Activated CD8-positive, alpha-beta memory T cell treated with anti-CD3 and anti-CD28 coated beads, Interleukin-2, amount 50 U/mL, for 1 hour (primary cell): ENCODE measurements around the gene ADGRL4.
"Not testable (repeated sequence)": the region's sequence is repeated elsewhere in the genome, so short reads cannot be mapped to it uniquely, and the experiment has no call there.

Experiments
- DNase-seq: peaks from one replicate; pipeline ENCODE4 v3.0.0-alpha.2; 2020; ENCODE audit errors: extremely low read depth

The ADGRL4 gene

DNA sequence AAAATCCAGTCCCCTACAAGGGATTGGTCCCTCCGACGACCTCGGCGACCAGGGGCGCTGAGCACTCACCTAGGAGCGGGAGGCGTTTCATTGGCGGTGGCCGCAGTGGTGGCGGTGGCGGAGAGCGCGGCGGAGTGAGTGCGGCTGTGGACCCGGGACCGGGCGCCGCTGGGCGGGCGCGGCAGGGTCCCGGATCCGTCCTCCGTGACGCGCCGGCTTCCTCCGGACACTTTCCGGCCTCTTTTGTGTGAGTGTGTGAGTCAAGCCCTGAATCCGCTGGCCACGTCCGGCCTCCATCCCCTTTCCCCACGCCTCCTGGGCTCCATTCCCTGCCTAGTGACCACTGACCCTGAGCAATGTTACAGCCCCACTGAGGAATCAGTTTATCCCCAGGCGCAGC is at the start of gene ADGRL4:
Gene ADGRL4 (minus strand): TSS at position 167 of the 400 bp plus-strand sequence. CDS start 76 bp downstream, at position 91.
- no peak for DNase-seq

DNA sequence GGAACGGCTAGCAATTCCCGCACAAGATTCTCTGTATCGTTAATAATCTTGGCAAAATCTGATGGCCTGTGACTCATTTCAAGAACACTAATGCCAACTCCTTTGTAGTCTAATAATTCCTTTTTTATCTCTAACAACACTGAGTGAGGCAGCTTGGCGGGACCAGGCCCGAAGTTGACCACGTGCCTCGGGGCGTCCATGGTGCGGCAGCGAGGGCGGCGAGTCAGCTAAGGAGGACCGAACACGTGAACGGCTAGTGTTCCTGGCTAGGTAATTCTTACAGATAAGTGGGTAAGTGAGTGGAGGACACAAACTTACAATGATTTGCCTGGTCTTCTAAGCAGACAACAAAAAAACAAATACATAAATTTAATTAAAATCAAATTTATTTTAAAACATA is 49.3 kb upstream of the ADGRL4 start:
- no peak for DNase-seq

DNA sequence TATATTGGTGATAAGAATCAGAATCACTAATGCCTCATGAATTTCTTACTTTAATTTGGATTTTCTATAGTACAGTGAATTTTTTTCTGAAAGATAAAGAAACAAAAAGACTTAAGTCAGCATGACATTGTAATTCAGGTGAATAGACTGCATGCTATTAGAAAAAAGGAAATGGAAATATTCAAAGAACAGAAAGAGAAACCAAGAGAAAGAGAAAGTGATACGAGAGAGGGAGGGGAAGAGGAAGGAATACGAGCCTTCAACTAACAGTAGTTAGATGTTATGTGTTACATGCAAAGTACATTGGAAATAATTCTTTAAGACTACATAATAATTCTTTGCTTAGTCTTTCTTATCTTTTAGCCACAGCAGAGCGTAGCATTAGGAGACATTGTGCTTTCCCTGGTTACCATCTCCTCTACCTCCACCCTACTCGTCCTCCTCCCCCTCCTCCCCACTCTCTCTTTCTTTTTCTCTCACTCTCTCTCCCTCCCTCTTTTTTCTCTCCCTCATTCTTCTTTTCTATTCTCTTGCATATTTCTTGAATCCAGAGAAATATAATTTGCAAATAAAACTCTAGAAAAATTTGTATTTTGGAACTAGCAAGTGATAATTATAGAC is 46.4 kb upstream of the ADGRL4 start:
- DNase-seq: no peak

DNA sequence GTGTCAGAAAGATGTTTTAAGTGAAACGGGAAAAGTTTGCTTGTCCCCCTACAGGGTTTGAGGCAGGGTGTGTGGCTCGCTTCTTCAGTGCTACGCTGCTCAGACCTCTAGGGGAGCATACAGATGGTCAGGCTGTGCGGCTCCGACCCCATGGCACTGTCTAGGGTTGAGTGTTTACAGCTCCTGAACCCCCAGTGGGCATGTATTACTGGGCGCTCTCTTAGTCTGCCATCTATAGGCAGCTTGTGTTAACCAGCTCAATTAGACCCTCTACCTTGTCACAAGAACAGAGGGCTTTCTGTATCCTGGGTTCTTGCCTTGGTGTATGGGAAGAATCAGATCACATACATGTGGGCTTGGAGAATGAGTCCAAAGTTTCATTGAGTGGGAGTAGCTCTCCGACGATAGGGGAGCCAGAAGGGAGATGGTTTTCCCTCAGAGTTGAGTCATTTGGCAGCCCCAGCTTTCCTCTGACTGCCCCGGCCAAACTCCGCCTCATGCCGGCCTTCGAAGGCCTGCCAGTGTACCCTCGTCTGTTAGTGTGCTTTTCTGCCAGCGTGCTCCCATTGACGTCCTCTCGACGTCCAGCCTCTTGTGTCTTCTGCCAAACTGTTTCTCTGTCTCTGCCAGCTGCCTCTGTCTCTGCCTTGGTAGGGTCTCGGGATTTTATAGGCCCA is 38.6 kb upstream of the ADGRL4 start:
- no peak for DNase-seq

DNA sequence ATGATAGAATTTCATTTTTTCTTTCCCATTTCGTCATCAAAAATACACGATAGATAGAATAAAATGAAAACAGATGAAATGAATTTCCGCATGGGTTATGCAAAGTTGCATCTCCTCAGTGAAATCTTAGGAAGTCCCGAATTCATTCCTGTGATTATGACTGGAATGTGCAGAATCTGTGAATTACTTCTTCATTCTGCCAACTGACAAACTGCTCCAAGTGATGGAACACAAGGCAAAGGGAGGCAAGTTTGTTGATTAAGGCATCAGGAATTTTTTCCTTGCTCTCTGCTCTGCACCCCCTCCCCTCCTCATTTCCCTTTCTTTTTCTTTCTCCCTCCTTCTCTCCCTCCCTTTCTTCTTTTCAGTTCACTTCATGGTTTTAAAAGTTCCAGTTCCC is 37.0 kb upstream of the ADGRL4 start:
- DNase-seq: no peak

DNA sequence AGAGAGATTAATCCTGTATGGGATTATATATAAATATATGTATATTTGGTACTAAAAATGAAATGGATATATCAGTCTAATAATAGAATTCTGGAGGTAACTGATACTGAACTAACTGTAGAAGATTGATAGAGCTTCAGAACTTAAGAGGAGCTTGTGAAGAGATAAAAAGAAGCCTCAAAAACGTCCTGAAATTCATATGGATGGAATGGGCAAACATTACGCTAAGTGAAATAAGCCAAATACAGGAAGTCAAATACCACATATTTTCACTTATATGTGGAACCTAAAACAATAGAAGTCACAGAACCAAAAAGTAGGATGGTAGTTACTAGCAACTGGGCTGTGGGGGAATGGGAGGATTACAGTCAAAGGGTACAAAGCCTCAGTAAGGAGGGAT is 36.0 kb upstream of the ADGRL4 start:
- no peak for DNase-seq

DNA sequence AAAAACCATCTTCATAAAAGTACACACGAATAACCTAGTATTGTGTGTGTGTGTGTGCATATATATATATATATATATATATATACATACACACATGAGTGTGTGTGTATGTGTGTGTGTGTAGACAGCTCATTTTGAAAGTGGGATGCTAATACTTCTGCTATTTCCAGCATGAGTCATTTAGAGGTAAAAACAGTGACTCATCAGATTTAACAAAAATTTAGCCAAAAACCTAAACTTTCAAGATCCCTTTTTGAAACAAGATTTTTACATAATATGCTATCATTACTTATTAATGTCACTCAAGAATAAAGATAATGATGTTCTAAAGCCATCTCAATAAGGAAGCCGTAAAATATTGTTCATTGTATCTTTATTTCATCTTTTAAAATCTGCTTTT is 35.6 kb upstream of the ADGRL4 start:
- no peak for DNase-seq

DNA sequence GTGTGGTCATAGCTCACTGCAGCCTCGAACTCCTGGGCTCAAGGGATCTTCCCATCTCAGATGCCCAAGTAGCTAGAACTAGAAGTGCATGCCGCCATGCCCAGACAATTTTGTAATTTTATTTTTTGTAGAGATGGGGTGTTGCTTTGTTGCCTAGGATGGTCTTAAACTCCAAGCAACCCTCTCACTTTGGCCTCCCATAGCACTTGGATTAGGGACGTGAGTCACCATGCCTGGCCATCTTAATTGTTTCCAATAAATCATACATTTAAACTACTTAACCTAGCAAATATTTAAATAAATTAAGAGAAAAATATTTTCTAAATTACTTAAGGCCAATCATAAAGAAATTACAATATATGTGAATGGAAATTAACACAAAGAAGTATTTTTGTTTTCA is 35.1 kb upstream of the ADGRL4 start:
- DNase-seq: no peak

DNA sequence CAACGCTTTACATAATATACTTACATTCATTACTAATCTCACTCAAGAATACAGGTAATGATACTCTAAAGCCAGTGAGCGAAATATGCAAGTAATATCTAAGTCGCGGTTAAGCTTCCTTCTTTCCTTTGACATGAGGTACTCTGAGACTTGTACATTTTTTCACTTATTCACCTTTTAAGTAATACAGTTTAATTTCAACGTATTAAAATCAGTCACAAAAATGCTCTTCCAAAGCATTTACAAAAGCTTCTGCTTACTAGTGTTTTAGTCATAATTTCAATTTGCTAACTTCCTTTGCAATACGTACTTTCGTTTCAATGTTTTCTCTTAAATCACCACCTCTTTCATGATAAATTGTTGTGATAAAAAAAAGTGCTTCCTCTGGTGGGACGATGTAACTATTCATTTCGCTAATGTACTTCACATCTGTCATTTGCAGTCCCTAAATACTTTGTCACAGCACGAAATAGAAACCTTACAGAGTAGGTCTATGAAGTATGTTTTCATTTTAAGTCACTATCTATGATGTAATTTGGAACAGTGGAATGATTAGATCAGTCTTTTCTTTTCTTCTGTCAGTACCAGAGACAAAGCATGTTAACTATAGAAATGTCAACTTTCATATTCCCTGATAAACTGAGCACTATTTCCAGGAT is 34.0 kb upstream of the ADGRL4 start:
- no peak for DNase-seq

DNA sequence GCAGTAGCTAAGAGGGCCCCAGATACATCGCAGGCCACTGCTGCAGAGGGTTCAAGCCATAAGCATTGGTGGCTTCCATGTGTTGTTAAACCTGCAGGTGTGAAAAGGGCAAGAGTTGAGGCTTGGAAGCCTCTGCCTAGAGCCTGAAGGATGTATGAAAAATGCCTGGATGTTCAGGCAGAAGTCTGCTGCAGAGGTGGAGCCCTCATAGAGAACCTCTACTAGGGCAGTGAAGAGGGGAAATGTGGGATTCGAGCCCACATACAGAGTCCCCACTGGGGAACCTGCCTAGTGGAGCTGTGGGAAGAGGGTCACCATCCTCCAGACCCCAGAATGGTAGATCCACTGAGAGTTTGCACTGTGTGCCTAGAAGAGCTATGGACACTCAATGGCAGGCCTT is 30.6 kb upstream of the ADGRL4 start:
- DNase-seq: no peak

DNA sequence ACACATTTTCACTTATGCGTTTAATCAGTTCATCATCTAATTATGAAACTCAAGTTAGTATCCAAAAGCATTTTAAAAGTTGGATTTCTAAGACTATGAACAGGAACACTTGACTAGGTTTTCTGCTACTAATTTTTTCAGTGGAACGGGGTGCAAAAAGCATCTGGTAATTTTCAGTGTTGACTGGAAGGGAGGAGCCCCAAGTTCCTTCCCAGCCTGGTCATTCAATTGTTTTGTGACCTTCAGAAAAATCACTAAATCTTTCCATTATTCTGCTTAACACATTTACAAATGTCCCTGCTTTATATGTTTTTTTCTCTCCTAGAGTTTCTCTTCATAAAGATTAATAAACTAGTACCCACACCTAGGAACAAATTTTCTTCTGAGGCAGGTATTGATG is 6.0 kb upstream of the ADGRL4 start:
- no peak for DNase-seq

DNA sequence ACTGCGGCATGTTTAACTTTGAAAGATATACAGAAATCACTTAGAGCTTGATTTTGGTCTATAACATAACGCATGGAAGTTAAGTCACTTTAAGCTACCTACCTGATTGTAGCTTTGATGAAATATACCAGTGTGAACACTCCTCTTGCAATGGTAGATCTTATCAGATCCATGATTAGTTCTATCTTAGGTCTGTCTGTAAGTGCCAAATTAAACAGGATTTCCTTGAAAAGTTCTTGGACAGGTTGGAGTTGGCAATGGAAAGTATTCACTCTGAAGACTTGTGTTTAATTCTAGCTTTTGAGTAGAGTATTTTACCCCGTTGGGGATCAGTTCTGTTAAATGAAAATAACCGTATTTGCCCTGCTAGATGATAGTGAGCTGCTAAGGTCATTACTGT is 4.1 kb upstream of the ADGRL4 start:
- no peak for DNase-seq

DNA sequence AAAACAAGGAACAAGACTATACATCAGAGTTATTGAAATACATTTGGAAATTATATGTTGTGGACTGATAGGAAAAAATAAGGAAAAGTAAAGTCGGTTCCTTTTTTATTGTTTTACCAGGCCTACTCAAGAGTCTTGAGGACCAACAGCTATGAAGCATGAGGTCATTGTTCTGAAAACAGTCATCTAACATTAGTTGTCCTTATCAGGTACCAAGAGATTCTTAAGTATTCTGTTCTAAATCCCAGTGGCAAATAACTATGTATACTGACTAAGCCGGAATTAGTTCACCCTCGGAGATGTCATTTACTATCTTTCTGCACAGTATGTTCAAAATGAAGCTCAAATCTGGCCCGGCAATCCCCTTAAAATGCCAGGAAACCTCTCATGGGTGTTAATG is 585 bp downstream of the ADGRL4 start:
- DNase-seq: no peak

DNA sequence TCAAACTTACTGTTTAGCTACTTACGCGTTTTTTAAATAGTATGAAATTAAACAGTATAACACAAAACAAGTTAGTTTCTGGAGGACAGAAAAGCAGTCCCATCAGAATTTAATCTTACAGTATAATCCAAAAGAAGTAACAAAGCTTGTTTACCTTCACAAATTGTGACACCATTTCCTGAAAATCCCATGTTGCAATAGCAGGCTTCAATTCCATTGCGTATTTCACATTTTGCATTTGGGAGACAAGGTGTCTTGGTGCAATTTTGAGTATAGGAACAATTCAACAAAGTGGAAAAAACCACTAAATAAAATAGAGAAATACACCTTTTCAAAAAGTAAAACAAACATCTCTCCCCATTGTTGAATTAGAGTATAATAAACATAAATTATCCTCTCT is 1.6 kb downstream of the ADGRL4 start:
- DNase-seq: no peak

DNA sequence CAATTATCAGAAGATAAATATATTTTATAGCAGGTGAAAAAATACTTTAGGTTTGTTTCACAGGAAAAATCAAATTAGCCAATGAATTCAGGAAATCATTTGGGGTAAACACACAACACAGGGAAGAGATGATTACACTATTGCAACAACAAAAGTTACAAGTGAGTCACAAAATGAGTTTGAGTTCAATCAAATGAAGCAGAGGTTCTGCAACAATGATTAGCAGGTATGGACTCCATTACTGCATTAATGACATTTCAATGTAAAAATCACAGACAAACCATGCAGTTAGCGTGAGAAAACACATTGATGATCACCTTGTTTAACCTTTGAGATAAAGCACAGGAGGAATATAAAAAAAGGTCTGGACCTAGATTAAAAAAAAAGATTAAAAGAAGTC is 9.7 kb downstream of the ADGRL4 start:
- DNase-seq: no peak

DNA sequence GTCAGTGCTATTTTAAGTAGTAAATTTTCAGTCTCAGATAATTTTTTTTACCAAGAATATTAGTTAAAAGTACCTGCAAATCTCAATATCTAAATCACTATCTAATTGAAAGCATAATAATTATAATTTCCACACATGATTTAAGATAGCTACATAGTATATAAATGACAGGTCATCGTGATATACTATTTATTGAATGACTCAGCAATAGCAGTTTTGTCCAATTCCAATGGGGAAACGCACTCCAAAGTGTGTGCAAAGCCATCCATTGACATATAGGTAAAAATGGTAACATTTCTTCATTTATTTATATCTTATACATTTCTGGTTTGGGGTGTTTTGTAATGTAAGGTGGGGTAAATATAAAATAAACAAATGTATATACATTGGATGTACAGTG is 19.5 kb downstream of the ADGRL4 start:
- no peak for DNase-seq

DNA sequence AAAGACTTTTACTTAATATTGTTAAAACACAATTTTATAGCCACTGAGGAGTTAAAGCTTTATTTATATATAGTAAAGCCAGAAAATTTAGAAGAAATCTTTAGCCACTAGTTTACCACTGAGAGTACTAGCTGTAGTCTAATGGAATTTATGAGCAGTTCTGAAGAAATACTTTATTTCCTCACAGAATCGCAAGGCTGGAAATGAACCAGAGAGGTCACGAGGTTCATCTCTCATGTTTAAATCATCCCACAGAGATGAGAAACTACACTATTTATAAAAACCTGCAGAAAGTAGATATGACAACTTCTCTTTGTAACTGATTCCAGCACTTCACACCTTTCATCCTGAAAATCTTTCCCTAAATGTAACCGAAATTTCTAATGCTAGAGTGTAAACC is 26.0 kb downstream of the ADGRL4 start:
- no peak for DNase-seq

DNA sequence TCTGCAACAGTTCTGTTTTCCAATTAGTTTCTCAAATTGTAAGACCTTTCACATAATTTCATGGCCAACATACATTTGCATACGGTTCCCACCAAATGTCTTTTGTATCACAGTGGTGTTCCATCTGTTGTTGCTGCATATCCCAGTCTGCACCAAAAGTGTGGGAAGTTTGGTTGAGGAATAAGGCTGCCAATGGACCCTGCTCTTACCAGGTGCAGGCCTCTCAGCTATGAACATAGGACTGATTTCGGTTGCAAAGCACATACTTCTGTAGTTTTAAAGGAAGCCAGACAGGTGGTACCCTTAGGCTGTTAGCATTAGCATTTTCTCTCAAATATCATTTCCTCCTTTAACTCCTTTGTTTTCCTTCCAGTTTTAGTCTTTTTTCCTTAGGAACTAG is 33.8 kb downstream of the ADGRL4 start:
- no peak for DNase-seq

DNA sequence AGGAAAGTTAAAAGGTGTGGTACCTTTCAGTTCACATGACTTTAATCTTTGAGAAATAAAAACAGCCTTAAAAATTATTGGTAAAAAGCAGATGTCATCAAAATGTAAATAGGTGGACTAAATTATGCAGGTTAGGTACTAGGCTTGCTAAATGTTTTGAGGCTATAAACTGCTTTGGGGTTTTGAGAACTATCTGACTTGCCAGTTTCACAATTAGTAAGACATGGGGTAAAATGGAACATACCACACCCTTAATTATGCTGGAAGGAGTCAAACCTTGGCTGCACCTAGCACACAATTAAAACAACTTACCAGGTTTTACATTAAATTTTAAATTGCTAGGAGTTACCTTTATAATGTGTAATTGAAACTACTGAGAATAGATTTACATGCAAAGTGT is 39.4 kb downstream of the ADGRL4 start:
- not testable (repeated sequence) for DNase-seq

DNA sequence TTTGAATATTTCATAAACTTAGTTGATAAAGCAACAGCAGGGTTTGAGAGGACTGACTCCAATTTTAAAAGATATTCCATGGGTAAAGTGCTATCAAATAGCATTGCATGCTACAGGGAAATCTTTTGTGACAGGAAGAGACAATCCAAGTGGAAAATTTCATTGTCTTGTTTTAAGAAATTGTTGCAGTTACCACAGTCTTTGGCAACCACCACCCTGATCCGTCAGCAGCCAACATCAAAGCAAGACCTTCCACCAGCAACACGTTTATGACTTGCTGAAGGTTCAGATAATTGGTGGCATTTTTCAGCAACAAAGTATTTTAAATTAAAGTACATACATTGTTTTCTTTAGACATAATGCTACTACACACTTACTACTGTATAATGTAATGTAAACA is 47.8 kb downstream of the ADGRL4 start:
- DNase-seq: no peak

DNA sequence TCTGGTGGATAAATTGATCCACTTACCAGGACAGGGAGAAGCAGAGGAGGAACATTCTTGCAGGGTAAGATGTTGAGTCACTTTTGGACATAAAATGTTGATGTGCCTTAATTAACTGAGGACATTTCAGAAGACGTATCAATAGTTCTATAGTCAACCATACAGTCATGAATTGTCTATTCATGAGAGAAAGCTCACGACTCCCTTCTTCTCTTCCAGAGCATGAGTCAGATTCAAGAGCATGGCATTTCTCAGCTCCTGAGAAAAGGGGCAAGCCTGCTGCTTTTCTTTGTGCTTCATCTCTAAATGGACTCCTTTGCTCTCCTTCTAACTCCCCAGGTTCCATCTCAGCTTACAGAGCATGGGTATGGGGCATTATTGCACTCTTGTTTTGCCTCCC is 55.7 kb downstream of the ADGRL4 start:
- DNase-seq: no peak

DNA sequence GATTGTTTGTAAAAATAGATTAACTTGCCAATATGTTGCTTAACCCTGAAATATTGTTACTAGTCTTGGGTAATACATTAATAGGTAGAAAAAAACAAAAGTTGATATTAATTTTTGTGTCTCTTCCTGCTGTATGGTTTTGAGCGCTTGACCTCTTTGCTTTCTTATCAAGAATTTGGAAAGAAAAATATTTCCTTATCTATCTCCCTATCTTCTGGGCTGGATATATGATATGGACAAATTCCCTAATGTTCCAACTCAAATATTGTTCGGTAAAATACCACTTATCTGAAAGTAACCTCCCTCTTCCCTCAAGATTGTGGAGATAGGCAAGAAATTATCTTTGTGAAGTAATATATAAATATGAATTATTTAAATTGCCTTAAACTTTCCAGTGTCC is 57.3 kb downstream of the ADGRL4 start:
- no peak for DNase-seq

DNA sequence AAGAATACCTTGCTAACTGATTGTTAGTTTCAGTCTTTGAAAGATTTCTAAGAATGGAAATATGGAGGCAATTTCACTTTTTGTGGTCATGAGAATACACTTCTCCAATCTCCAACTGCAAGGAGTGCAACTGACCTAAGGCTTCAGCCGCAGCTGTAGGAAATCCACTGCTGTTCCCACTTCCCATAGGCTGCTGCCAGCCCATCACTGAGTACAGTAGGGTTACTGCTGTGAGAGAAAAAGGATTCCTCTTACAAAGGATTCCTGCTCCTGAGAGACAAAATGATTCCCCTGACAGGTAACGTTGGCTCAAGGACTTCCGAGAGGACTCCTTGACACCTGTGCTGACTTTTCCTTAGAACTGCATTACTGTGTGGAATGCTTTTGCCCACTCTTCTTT is 87.4 kb downstream of the ADGRL4 start:
- no peak for DNase-seq

DNA sequence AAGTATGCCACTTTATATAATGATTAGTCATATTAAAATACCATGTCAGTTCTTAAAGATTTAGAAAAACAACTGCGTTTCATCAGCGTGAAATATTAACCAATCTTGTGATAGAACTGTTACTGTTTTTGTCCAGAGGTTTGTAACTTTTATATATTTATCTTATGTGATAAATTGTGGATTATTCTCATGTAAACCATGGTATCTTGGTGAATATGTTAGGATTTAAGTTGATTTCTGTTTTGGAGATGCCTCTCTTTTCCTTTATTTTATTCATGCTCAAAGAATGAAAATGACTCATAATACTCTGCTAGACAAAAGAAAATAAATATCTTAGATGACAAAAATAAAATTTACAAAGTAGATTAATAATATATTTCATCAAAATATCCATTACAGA is 88.4 kb downstream of the ADGRL4 start:
- DNase-seq: no peak
